NOMO-1 treated with dmso at 0.1 percent for 144 hours (cell line): Measurements from ENCODE around the gene INPP4B.

ENCODE experiments used
- DNase-seq: peaks from one replicate; lab custom pipeline; 2025; ENCODE audit not compliant: unreplicated experiment; lab: John Stamatoyannopoulos, UW

Gene INPP4B

GRCh38 chr4:142846108-142846728, at the start of gene INPP4B:
Gene INPP4B, minus strand, starts transcription at chr4:142846301.
- DNase-seq = no peak

GRCh38 chr4:142893012-142893411, 46.9 kb upstream of the INPP4B start:
- no peak for DNase-seq

- DNase-seq = no peak
Measured at GRCh38 chr4:142886566-142886965, 40.5 kb upstream of the INPP4B start.

- no peak for DNase-seq
Measured at GRCh38 chr4:142883040-142883832, 37.1 kb upstream of the INPP4B start.

GRCh38 chr4:142882159-142882558, 36.1 kb upstream of the INPP4B start:
- no peak for DNase-seq

- no peak for DNase-seq
Measured at GRCh38 chr4:142881331-142881730, 35.2 kb upstream of the INPP4B start.

- DNase-seq = no peak
Measured at GRCh38 chr4:142875117-142875516, 29.0 kb upstream of the INPP4B start.

- DNase-seq = no peak
Measured at GRCh38 chr4:142874684-142875083, 28.6 kb upstream of the INPP4B start.

- DNase-seq = no peak
Measured at GRCh38 chr4:142866685-142867084, 20.6 kb upstream of the INPP4B start.

GRCh38 chr4:142861351-142861750, 15.2 kb upstream of the INPP4B start:
- no peak for DNase-seq

- DNase-seq = no peak
Measured at GRCh38 chr4:142858965-142859364, 12.9 kb upstream of the INPP4B start.

- no peak for DNase-seq
Measured at GRCh38 chr4:142858446-142858845, 12.3 kb upstream of the INPP4B start.

GRCh38 chr4:142856576-142856975, 10.5 kb upstream of the INPP4B start:
- no peak for DNase-seq

GRCh38 chr4:142850478-142850877, 4.4 kb upstream of the INPP4B start:
- DNase-seq = no peak

- no peak for DNase-seq
Measured at GRCh38 chr4:142846729-142847596, 862 bp upstream of the INPP4B start.

GRCh38 chr4:142845293-142846107, 601 bp downstream of the INPP4B start:
- no peak for DNase-seq

- no peak for DNase-seq
Measured at GRCh38 chr4:142844782-142845181, 1.3 kb downstream of the INPP4B start.

- no peak for DNase-seq
Measured at GRCh38 chr4:142840516-142841123, 5.5 kb downstream of the INPP4B start.

GRCh38 chr4:142838778-142839177, 7.3 kb downstream of the INPP4B start:
- DNase-seq = no peak

GRCh38 chr4:142832022-142832421, 14.1 kb downstream of the INPP4B start:
- no peak for DNase-seq
